DOHH2 (cell line): ENCODE data around the gene ACAD11.

Experiments used
- EZH2phosphoT487 ChIP-seq: fragments of 200-600 bp; sonication (generic); IDR thresholded peaks from 2 replicates; pipeline ENCODE4 v1.6.1; 2017; ENCODE audit warnings: borderline replicate concordance, mild to moderate bottlenecking, antibody characterized with exemption, low read length, moderate library complexity, mixed read lengths
- TF ChIP-seq, protein P1 (sequence below): fragments of 200-600 bp; sonication (generic); IDR thresholded peaks from one replicate; pipeline ENCODE4 v1.5.1; 2014; ENCODE audit warnings: antibody characterized with exemption, mild to moderate bottlenecking, low read depth, low read length; ENCODE audit not compliant: poor library complexity, severe bottlenecking

DNA sequence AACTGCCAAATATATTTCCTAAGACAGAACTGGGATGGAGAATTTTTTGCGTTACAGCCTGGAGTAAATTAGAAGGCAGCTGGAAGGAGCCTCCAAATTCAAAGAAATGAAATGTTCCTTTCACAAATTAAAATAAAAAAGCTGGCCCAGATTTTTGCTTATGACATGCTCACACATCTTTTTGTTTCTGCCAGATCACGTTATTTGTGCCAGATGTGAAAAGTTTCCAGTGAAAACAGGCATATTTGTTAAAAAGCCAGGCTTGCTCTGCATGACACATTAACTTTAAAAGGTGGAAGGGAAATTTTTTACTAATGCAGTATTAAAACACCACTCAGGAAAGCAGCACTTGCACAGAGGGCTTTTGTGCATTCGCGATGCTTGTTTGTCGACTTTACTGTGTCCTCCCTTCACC is 85.8 kb downstream of the ACAD11 start:
- no peak for TF ChIP-seq EZH2phosphoT487
- TF ChIP-seq, protein P1, sequence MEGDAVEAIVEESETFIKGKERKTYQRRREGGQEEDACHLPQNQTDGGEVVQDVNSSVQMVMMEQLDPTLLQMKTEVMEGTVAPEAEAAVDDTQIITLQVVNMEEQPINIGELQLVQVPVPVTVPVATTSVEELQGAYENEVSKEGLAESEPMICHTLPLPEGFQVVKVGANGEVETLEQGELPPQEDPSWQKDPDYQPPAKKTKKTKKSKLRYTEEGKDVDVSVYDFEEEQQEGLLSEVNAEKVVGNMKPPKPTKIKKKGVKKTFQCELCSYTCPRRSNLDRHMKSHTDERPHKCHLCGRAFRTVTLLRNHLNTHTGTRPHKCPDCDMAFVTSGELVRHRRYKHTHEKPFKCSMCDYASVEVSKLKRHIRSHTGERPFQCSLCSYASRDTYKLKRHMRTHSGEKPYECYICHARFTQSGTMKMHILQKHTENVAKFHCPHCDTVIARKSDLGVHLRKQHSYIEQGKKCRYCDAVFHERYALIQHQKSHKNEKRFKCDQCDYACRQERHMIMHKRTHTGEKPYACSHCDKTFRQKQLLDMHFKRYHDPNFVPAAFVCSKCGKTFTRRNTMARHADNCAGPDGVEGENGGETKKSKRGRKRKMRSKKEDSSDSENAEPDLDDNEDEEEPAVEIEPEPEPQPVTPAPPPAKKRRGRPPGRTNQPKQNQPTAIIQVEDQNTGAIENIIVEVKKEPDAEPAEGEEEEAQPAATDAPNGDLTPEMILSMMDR: no peak
